HEK293T (cell line): ENCODE measurements around the gene TRIM15.

Source experiments
- ARNT ChIP-seq: fragments of 450-650 bp; IDR thresholded peaks from 2 replicates; pipeline ENCODE4 v1.6.1; 2017; ENCODE audit warnings: mild to moderate bottlenecking
- BHLHE40 ChIP-seq: fragments of 450-650 bp; IDR thresholded peaks from 2 replicates; pipeline ENCODE4 v1.6.1; 2016; ENCODE audit warnings: mild to moderate bottlenecking, moderate library complexity, borderline replicate concordance
- ELF4 ChIP-seq: fragments of 450-650 bp; IDR thresholded peaks from 2 replicates; pipeline ENCODE4 v1.6.1; 2017; ENCODE audit warnings: antibody characterized with exemption
- FOXA1 ChIP-seq: fragments of 450-650 bp; IDR thresholded peaks from 2 replicates; pipeline ENCODE4 v1.6.1; 2016; ENCODE audit warnings: mild to moderate bottlenecking
- FOXK2 ChIP-seq: fragments of 450-650 bp; IDR thresholded peaks from 2 replicates; pipeline ENCODE4 v1.6.1; 2016; ENCODE audit warnings: mild to moderate bottlenecking
- FOXM1 ChIP-seq: fragments of 450-650 bp; IDR thresholded peaks from 2 replicates; pipeline ENCODE4 v1.6.1; 2017; ENCODE audit warnings: mild to moderate bottlenecking, borderline replicate concordance
- HDGF ChIP-seq: fragments of 450-650 bp; IDR thresholded peaks from 2 replicates; pipeline ENCODE4 v1.6.1; 2017; ENCODE audit warnings: antibody characterized with exemption, borderline replicate concordance
- LEF1 ChIP-seq: fragments of 450-650 bp; IDR thresholded peaks from 2 replicates; pipeline ENCODE4 v1.6.1; 2017; ENCODE audit warnings: mild to moderate bottlenecking, borderline replicate concordance
- NFRKB ChIP-seq: fragments of 450-650 bp; IDR thresholded peaks from 2 replicates; pipeline ENCODE4 v1.6.1; 2016; ENCODE audit warnings: mild to moderate bottlenecking, moderate library complexity
- SP1 ChIP-seq: fragments of 450-650 bp; IDR thresholded peaks from 2 replicates; pipeline ENCODE4 v1.6.1; 2017
- SUZ12 ChIP-seq: fragments of 450-650 bp; IDR thresholded peaks from 2 replicates; pipeline ENCODE4 v1.6.1; 2016; ENCODE audit warnings: mild to moderate bottlenecking
- TARDBP ChIP-seq: fragments of 450-650 bp; IDR thresholded peaks from 2 replicates; pipeline ENCODE4 v1.6.1; 2016
- ZNF384 ChIP-seq: fragments of 450-650 bp; IDR thresholded peaks from 2 replicates; pipeline ENCODE4 v1.6.1; 2016
- TF ChIP-seq, protein P1 (sequence below): fragments of 450-650 bp; IDR thresholded peaks from 2 replicates; pipeline ENCODE4 v1.6.1; 2016

DNA sequence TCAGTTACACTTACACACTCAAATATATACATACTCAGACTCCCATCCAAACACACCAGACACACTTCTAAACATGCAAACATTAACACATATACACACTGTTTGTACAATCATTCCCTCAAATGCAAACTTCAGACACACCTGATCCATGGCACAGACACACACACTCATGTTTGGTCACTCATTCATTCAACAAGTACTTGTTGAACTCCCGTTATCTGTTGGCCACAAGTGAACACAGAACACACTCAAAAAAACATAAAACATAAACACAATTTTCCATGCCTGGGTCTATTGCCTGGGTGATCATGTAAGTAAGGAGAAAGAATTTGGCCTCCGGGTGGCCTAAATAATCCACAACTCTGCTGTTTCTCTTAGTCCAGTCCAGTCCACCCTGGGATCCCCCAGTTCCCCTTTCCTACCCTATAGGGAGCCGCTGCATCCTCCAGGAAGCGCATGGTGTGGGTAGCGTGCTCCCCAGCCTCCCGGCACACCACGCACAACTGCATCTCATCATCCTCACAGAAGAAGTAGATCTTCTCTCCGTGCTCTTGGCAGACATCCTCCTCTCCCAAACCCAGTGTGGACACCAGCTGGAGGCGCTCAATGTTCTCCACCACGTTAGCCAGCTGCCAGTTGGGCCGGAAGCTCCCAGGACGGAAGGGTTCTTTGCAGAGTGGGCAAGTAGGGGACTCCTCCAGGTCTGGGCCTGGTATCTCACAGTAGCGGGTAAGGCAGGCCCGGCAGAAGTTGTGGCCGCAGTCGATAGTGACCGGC, 3.1 kb upstream of the TRIM15 start:
- TF ChIP-seq FOXA1 (no peak), SP1 (no peak), ARNT (no peak), ZNF384 (no peak), SUZ12 (no peak), FOXM1 (no peak), BHLHE40 (no peak), NFRKB (no peak), ELF4 (no peak), FOXK2 (no peak), TARDBP (no peak), LEF1 (no peak), HDGF (no peak)
- TF ChIP-seq, protein P1, sequence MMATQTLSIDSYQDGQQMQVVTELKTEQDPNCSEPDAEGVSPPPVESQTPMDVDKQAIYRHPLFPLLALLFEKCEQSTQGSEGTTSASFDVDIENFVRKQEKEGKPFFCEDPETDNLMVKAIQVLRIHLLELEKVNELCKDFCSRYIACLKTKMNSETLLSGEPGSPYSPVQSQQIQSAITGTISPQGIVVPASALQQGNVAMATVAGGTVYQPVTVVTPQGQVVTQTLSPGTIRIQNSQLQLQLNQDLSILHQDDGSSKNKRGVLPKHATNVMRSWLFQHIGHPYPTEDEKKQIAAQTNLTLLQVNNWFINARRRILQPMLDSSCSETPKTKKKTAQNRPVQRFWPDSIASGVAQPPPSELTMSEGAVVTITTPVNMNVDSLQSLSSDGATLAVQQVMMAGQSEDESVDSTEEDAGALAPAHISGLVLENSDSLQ: no peak
